ENCODE data around the gene POLR3F.

- TF ChIP-seq CTCF (IDR thresholded peaks at IDR 0.05; ENCODE audit: poor library complexity) (no peak), EZH2 (IDR thresholded peaks at IDR 0.05; ENCODE audit: borderline replicate concordance) (no peak), EZH2phosphoT487 (IDR thresholded peaks at IDR 0.05; ENCODE audit: low read depth, severe bottlenecking, unreplicated experiment) (no peak)
Observed at GRCh38 chr20:18440403-18440802, 26.8 kb upstream of the POLR3F start.
